HTERT RPE-1 (cell line): ENCODE measurements around the gene GDF10.

Experiments
- in situ Hi-C: fragments of 300-500 bp; cut with MboI; formaldehyde crosslinking; loops from 4 replicates; pipeline ENCODE4 v1.14.3; 2020; ENCODE audit warnings: low sequenced_read_pairs

GDF10 gene, protein sequence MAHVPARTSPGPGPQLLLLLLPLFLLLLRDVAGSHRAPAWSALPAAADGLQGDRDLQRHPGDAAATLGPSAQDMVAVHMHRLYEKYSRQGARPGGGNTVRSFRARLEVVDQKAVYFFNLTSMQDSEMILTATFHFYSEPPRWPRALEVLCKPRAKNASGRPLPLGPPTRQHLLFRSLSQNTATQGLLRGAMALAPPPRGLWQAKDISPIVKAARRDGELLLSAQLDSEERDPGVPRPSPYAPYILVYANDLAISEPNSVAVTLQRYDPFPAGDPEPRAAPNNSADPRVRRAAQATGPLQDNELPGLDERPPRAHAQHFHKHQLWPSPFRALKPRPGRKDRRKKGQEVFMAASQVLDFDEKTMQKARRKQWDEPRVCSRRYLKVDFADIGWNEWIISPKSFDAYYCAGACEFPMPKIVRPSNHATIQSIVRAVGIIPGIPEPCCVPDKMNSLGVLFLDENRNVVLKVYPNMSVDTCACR

DNA sequence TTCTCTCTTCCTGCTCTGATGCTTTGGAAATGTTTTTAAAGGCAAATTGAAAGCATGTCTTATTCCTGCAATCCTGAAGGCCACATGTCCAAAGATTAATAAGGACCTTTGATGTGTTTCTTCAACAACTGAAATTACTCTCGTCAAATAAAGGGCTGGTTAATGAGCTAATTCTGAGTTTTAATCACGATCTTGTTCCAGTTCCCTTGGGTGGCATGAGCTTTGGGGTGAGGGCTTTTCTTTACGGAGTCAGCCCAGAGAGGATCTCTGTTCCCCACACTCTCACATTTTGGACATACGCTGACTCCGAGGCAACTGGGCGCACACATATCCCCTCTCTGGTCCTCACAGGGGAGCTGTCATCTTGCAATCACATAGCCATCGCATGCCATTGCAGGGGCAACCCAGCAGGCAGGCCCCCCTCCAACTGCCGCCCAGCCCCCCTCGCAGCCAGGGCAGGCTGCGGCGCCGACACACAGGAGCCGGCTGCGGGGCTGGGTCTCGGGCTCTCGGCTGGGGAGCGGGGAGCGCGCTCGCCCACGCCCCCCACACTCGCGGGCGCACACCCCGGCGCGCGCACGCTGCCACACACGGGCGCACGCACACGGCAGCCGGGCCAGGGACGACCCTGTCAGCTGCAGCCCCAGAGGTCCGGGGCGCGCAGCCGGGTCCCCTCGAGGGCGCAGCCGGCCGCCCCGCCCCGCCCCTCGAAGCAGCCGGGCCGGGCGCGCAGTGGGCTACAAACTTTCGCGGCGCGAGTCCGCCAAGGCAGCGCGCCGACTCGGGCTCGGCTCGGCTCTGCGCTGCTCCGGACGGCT, at the start of gene GDF10:
TSS of gene GDF10 (plus strand) at position 587 of the 818 bp plus-strand sequence. CDS start 455 bp downstream, outside the sequence.
- in situ Hi-C loops: no loop called here

DNA sequence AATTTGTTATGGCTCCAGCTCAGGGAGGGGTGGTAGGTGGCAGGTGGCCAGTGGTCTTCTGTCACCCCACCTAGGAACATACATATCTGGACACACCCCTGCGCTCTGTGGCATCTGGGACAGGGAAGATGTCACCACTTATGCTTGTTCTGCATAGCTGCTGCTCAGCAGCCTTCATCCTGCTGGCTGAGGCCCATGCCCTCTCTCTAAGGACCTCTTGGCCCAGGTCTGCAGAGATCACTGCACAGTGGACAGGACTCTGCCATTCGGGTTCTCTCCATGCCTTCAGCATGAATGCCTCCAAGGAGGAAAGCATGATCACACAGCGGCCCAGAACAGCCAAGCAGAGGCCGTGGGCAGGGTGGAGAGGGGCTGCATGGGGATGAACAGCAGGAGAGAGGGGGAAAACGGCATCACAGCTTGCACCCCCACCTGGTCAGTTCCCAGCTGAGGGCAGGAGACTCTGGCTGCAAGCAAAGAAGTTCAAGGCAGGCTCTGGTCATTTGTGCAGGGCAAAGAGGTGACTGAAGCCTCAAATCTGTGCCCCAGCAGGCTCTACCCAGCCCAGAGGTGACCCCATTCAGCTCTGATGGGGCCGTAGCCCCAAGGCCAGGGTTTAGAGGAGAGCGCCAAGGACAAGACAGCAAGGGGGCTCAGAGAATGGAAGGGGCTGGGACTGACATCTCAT, 47.8 kb upstream of the GDF10 start:
- in situ Hi-C loops: no loop called here

DNA sequence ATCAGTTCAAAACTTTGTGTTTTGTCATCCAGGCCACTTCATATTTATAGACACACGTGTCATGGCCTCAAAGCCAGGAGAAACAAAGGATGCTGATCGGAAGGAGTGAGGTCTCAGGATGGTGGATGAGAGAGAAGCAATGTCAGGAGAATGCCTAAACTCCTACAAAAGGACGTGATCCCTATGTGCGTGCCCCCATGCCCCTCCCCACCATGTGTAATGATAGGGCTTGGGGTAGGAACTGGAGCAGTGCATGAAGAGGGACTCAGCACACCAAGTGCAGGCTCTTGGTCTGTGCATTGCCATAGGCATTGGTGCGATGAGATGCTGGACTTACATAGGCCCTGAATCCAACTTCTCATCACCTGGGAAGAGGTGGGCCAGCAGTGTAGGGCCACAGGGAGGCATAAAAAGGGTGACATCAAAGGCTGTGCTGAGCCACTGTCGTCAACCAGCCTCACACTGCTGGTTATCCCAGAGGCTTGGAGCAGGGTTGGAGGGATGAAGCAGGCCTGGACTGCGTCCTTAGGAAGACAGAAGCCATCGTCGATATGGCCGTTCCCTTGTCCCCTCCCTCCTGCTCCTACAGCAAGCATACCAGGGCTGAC, 46.9 kb upstream of the GDF10 start:
- in situ Hi-C loops: no loop called here

DNA sequence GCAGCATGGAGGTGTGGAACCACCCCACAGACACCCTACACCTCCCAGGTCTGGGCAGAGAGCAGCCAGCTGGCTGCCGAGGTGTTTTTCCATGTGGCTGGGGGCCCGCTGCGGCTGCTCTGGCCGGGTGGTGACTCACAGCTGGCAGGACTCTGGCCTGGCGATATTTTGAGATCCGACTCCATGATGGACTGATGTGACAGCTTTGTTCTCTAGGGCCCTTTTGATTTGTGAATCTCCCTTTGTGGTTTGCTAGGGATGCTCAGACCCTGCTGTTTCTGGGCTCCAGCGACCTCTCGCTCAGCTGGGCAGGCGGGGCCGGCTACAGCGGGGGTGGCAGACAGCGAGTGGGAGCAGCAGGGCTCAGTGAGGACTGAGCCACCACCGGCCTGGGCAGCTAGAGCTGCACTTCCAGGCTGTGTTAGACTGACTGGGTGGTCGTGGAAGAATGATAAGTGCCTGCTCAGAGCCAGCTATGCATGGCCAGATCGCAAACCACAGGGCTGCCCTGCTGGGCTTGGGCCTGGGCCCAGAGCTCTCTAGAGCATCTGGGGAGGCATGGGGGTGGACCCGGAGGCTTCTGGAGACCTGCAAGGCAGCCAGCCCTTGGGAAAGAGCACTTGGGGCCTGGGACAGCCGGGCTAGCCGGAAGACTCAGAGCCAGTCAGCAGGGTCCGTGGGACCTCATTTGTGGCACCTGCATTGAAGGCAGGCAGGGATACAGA, 46.2 kb upstream of the GDF10 start:
- in situ Hi-C loops: no loop called here

DNA sequence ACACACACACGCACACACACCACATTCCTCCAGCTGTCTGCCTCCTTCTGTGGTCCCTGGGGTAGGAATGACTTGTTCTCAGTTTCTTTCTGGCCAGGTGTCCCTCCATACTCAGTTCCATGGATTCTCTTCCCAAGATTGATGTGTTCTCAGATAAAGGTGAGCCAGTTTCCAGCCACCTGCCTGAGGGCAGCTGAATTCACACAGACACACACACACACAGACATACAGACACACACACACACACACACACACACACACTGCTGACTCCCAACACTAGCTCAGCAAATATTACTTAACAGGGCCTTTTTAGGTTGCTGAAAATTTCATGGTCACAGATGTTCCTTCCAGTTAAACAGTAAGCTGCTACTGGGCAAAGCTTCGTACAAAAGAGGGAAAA, 45.4 kb upstream of the GDF10 start:
- in situ Hi-C loops: no loop called here

- in situ Hi-C loops: no loop called here
Observed at GRCh38 chr10:47255033-47255813, 44.8 kb upstream of the GDF10 start.

- in situ Hi-C loops: no loop called here
Observed at GRCh38 chr10:47255866-47256265, 44.1 kb upstream of the GDF10 start.

DNA sequence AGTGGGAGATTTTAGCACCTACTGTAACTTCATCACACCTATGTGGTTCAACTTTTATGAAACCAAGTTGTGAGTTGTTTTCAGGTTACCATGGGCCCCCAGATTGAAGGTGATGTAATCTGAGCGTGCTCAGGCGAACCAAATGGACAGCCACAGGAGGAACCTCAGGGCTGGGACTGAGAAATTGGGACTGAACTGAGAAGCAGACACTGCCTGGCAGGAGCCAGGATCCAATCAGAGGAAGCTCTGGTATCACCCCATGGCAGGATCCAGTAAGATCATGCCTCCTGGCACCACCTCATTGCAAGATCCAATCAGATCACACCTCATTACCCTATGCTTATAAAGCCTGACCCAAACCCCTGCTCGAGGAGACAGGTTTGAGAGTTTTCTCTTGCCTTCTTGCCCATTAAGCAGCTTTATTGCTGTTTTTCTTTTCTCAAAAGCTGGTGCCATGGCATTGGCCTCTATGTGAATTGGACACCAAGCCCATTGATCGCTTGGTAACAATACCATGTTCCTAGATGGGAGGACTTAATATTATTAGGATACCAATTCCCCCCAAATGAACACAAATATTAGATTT, 43.2 kb upstream of the GDF10 start:
- in situ Hi-C loops: no loop called here

GRCh38 chr10:47257396-47258120, 42.4 kb upstream of the GDF10 start:
- in situ Hi-C loops: no loop called here

DNA sequence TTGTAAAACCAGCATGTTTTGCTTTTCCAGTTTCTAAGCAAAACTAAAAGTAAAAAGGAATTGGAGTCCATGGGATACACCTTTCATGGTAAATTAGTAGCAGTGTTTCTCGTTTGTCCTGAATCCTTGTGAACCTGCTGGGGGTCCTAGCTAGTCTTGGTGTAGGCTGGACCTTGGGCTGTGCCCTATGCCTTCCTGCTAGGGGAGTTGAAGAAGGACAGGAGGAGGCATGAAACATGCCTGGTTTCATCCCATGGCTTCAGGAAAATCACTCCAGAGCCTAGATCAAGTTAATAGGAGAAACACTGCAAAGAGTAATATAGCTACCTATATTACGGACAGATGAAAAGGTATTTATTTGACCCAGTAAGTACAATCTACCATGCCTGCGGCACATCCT, 41.1 kb upstream of the GDF10 start:
- in situ Hi-C loops: no loop called here

DNA sequence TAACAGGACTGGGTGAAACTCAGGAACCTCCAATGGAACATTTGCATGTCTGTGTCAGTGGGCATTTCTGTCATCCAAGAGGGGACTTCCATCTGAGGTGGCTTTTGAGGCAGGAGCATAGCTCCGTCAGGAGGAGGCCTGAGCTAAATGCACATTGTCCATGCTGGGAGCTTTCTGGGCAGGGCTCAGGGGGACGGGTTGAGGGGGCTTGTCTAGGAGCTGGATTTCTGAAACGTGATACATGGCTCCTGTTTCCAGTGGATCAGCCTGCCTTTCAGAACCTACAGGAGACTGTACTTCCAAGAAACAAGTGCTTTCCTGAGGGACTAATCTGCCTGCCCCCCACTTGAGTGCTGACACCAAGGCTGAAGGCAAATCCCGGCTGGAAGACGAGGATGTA, 40.5 kb upstream of the GDF10 start:
- in situ Hi-C loops: no loop called here

- in situ Hi-C loops: no loop called here
Observed at GRCh38 chr10:47260505-47261111, 39.4 kb upstream of the GDF10 start.

GRCh38 chr10:47261121-47261520, 38.9 kb upstream of the GDF10 start:
- in situ Hi-C loops: no loop called here

GRCh38 chr10:47261556-47261955, 38.4 kb upstream of the GDF10 start:
- in situ Hi-C loops: no loop called here

- in situ Hi-C loops: no loop called here
Observed at GRCh38 chr10:47262606-47263533, 37.1 kb upstream of the GDF10 start.

GRCh38 chr10:47264797-47265281, 35.2 kb upstream of the GDF10 start:
- in situ Hi-C loops: no loop called here

DNA sequence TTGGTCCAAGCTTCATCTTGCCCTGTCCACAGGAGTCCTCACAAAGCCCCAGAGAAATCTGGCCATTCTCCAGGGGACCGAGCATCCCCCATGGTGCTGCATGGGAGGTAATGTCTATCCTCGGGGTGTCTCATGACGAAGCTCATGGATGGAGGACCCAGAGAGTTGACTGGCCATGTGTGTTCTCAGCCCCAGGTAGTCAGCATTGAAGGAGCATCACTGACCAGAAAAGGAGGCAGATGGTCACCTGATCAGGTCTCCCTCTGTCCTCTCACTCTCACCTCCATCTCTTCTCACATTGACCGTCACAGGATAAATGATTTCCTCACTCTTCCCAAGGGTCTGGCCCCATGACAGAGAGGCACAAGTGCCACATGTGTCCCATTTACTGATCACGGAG, 33.4 kb upstream of the GDF10 start:
- in situ Hi-C loops: no loop called here
